Loucy (cell line): ENCODE measurements around the gene APOA4.

Experiments used
- EZH2phosphoT487 ChIP-seq: fragments of 200-600 bp; IDR thresholded peaks from 2 replicates; pipeline ENCODE4 v1.6.1; 2018; ENCODE audit warnings: antibody characterized with exemption, mild to moderate bottlenecking, moderate library complexity, borderline replicate concordance
- TF ChIP-seq, protein P1 (sequence below): fragments of 200-600 bp; sonication (generic); conservative IDR thresholded peaks from 2 replicates; pipeline ENCODE4 v1.5.1; 2014; ENCODE audit warnings: mild to moderate bottlenecking, antibody characterized with exemption, low read length

- TF ChIP-seq, protein P1, sequence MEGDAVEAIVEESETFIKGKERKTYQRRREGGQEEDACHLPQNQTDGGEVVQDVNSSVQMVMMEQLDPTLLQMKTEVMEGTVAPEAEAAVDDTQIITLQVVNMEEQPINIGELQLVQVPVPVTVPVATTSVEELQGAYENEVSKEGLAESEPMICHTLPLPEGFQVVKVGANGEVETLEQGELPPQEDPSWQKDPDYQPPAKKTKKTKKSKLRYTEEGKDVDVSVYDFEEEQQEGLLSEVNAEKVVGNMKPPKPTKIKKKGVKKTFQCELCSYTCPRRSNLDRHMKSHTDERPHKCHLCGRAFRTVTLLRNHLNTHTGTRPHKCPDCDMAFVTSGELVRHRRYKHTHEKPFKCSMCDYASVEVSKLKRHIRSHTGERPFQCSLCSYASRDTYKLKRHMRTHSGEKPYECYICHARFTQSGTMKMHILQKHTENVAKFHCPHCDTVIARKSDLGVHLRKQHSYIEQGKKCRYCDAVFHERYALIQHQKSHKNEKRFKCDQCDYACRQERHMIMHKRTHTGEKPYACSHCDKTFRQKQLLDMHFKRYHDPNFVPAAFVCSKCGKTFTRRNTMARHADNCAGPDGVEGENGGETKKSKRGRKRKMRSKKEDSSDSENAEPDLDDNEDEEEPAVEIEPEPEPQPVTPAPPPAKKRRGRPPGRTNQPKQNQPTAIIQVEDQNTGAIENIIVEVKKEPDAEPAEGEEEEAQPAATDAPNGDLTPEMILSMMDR, result no peak
- no peak for TF ChIP-seq EZH2phosphoT487
Observed at GRCh38 chr11:116828632-116829524, 5.8 kb upstream of the APOA4 start.
